Measurements from ENCODE around the gene SMAD6.
"Not testable (repeated sequence)": the region's sequence is repeated elsewhere in the genome, so short reads cannot be mapped to it uniquely, and the experiment has no call there.

Gene SMAD6

GRCh38 chr15:66824424-66824823 lies 122.4 kb downstream of the SMAD6 start:
- no peak for DNase-seq (ENCODE audit: low read depth in 2 of 2)

DNA sequence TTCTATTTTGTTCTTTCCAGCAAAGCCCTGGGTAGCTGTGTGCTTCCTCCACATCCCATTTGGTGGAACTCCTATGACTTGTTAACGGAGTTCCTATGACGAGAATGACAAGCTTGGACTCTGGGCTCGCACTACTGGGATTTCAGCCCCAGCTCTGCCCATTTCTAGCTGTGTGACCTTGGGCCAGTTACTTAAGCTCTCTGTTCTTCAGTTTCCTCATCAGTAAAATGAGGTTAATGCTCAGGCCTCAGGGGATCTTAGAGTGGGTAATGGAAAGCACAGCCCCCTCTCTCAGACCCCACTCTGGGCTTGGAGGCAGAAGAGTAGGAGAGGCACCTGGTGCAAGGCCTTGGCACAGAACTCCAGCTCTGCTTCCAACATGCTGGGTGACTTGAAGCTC lies 123.1 kb downstream of the SMAD6 start:
- no peak for DNase-seq (ENCODE audit: low read depth in 2 of 2)

DNA sequence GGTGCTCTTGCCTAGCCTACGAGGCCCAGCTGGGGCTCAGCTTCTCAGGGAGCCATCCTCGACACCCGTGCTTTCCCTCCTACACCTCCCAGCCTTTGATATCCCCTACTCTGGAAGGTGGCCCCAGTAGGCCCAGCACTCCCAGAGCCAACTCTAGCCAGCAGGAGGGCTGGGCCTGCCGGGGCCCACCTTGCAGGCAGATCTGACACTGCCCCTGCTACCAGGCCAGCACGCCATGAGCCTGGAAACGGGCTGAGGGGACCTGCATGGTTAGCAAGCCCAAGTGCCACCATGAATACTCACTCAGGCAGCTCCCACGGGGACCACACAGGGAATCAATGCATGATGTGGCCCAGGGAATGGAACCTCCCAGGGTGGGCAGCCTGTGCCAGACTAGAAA lies 123.7 kb downstream of the SMAD6 start:
- DNase-seq (ENCODE audit: low read depth in 2 of 2) = no peak

DNA sequence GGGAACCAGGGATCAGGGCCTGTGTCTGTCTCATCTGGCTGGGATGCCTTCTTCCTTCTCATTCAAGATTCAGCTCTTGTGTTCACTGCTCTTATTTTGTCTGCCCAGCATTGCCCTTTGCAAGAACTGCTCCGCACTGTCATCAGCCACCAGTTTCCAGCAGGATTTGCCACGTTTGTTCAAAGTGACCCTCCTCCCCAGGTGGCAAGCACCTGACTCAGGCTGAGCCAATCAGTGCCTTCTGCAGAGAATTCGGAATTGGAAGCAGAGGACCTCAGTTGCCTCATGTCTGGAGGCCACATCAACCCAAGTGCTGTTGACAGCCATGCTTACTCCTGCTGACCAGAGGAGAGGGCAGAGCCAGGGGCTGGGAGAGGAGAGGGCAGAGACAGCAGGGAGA lies 124.5 kb downstream of the SMAD6 start:
- no peak for DNase-seq (ENCODE audit: low read depth in 2 of 2)

- DNase-seq (ENCODE audit: low read depth in 2 of 2) = no peak
These were observed 125.1 kb downstream of the SMAD6 start for GRCh38 chr15:66827039-66827697.

DNA sequence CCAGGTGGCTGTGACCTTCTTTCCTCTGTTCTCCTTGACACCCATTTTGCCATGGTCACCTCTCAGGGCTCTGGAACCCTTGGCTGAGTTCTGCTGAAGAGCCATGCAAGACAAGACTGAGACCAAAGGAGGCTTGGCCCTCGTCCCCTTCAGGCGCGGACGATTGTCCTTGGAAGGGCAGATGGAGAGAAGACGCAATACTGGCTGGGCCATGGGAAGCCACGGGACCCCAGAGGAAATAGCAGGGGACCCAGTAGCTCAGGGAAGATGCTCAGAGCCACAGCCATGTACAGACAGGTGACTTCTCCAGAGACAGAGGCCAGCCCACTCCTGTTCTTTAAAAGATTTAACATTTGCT lies 125.6 kb downstream of the SMAD6 start:
- DNase-seq (ENCODE audit: low read depth in 2 of 2) = no peak

GRCh38 chr15:66828817-66829541 lies 126.9 kb downstream of the SMAD6 start:
- DNase-seq (ENCODE audit: low read depth in 2 of 2) = not testable (repeated sequence)

GRCh38 chr15:66829551-66830121 lies 127.6 kb downstream of the SMAD6 start:
- DNase-seq (ENCODE audit: low read depth in 2 of 2) = no peak

DNA sequence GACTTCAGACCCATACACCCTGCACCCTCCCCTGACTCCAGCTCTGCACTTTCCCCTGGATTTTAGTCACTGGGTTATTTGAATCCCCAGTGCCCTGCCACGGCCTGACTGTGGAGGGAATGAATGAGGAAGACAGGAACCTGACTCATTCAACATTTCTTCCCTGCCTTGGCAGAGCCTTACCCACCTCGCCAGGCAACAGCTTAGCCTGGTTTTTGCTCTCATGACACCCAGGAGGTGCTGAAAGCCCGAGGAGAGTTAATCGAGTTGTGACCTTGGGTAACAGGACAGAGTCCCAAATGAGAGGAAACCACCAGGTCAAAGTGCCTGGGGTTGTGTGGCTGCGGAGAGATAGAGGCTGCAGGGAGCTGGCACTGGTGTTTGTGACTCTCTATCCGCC lies 128.3 kb downstream of the SMAD6 start:
- DNase-seq (ENCODE audit: low read depth in 2 of 2) = no peak

DNA sequence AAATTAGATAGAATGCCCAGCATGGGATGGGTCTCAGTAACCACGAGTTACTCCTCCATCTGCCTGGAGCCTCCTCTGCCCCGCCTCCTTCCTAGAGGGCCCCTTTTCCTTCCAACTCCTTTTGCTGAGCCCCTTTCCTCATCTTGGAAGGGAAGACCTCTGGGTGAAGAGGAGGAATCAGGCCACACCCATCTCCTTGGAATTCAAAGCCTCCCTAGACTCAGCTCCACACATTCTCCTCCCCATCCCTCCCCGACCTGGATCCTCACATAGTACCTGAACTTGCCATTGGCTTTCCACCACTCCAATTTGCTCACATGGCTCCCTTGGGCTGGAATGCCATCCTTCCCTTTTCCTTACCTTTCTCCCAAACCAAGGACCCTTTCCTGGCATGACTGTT lies 128.8 kb downstream of the SMAD6 start:
- DNase-seq (ENCODE audit: low read depth in 2 of 2) = no peak

GRCh38 chr15:66831289-66831688 lies 129.3 kb downstream of the SMAD6 start:
- DNase-seq (ENCODE audit: low read depth in 2 of 2) = no peak

GRCh38 chr15:66831801-66832390 lies 129.9 kb downstream of the SMAD6 start:
- no peak for DNase-seq (ENCODE audit: low read depth in 2 of 2)
